H1 (cell line): ENCODE measurements around the gene SLC22A23. TPM values are rescaled to one million over a fixed set of nuclear protein-coding genes. Genes with fewer than 3 reads are reported as not detected.
A peak's percentile ranks its signal among the peaks of the same experiment; 100 is the strongest.

Experiments used
- BACH1 ChIP-seq: IDR thresholded peaks from 2 replicates; pipeline ENCODE4 v1.6.1; 2012; ENCODE audit warnings: low read length, improper control_type of control experiment
- BCL11A ChIP-seq, 2 experiments: IDR thresholded peaks; one replicate each; pipeline ENCODE4 v1.6.1; 2011; ENCODE audit warnings: low read depth in 2 of 2, low read length in 2 of 2, mild to moderate bottlenecking in 2 of 2
- HDAC2 ChIP-seq, 2 experiments: fragments of 300-600 bp in 1 of 2; sonication (generic) in 1 of 2; IDR thresholded peaks; 2 replicates each; pipeline ENCODE4 v1.6.1; 2011 to 2012; ENCODE audit warnings: low read depth in 2 of 2, low read length in 2 of 2, mild to moderate bottlenecking in 2 of 2, moderate library complexity in 2 of 2, borderline replicate concordance in 1 of 2, inconsistent platforms in 1 of 2
- MAFK ChIP-seq: IDR thresholded peaks from 2 replicates; pipeline ENCODE4 v1.6.1; 2012; ENCODE audit warnings: low read depth, mild to moderate bottlenecking, improper control_type of control experiment, low read length
- PHF8 ChIP-seq: fragments of 200-600 bp; sonication (generic); conservative IDR thresholded peaks from 2 replicates; pipeline ENCODE4 v1.7.1; 2012; ENCODE audit warnings: low read depth, mild to moderate bottlenecking, inconsistent platforms, low read length, moderate library complexity
- POLR2AphosphoS5 ChIP-seq: IDR thresholded peaks from 2 replicates; pipeline ENCODE4 v1.6.1; 2011; ENCODE audit warnings: low read depth, low read length
- RAD21 ChIP-seq, 2 experiments: IDR thresholded peaks in 1 of 2; conservative IDR thresholded peaks in 1 of 2; 2 replicates each; pipeline ENCODE4 v1.6.1; 2011; ENCODE audit warnings: low read depth in 2 of 2, low read length in 2 of 2, improper control_type of control experiment in 1 of 2, inconsistent platforms in 1 of 2, mild to moderate bottlenecking in 1 of 2, moderate library complexity in 1 of 2
- RBBP5 ChIP-seq: IDR thresholded peaks from 2 replicates; pipeline ENCODE4 v1.7.1; 2012; ENCODE audit warnings: low read depth, mild to moderate bottlenecking, inconsistent platforms, low read length, moderate library complexity, borderline replicate concordance
- RNF2 ChIP-seq: fragments of 200-900, 300-1000 bp; sonication (generic); IDR thresholded peaks from 2 replicates; pipeline ENCODE4 v1.7.1; 2016; ENCODE audit warnings: borderline replicate concordance, low read depth, mild to moderate bottlenecking, antibody characterized with exemption, low read length; ENCODE audit not compliant: poor library complexity, severe bottlenecking; ENCODE audit errors: missing control alignments
- SUZ12 ChIP-seq: fragments of 200-600 bp; sonication (generic); IDR thresholded peaks from 2 replicates; pipeline ENCODE4 v1.6.1; 2012; ENCODE audit warnings: mild to moderate bottlenecking, inconsistent platforms, low read length, moderate library complexity, mixed read lengths
- TAF7 ChIP-seq: optimal IDR thresholded peaks from 2 replicates; pipeline ENCODE3; 2011; ENCODE audit warnings: low read depth, mild to moderate bottlenecking, inconsistent platforms, low read length, moderate library complexity, borderline replicate concordance
- polyA plus RNA-seq, 7 experiments: library from polyadenylated mRNA; depleted of rRNA in 3 of 7; stranded (reverse) in 5 of 7; unstranded in 2 of 7; fragments of >200 nt in 5 of 7; fragments of 200-250 nt in 2 of 7; gene quantifications; 1 replicate in 5 of 7; 2 replicates in 1 of 7; 4 replicates in 1 of 7; pipeline versions ENCODE4 v1.2.1 to v1.2.3, GENCODE V29; 2011 to 2013; ENCODE audit warnings: missing spikeins in 2 of 7, mixed read lengths in 2 of 7
- total RNA-seq: library from RNA; stranded (reverse); fragmentation: NEBNext Ultra II Directional; extraction: Animal tissue kit (Norgen Biotek cat#: 25700); gene quantifications from 2 replicates; pipeline ENCODE4 v1.2.1, GENCODE V29; 2021
- TF ChIP-seq, protein P1 (sequence below): IDR thresholded peaks from 2 replicates; pipeline ENCODE4 v1.6.1; 2012; ENCODE audit warnings: inconsistent platforms
- TF ChIP-seq, protein P2 (sequence below), 3 experiments: IDR thresholded peaks; 1 replicate in 2 of 3; 2 replicates in 1 of 3; pipeline versions ENCODE4 v1.5.1 to v1.6.1; 2011; ENCODE audit warnings: low read length in 3 of 3, mild to moderate bottlenecking in 3 of 3, inconsistent platforms in 2 of 3, low read depth in 1 of 3, moderate library complexity in 1 of 3; ENCODE audit not compliant: insufficient read depth in 1 of 3; ENCODE audit errors: control extremely low read depth in 1 of 3

Gene SLC22A23
- total and polyA plus RNA-seq, 2 of the 8 experiments (the other 6 are each of a cell fraction or from before 2014, with no cell fraction given): 9.9 to 38.4 TPM

DNA sequence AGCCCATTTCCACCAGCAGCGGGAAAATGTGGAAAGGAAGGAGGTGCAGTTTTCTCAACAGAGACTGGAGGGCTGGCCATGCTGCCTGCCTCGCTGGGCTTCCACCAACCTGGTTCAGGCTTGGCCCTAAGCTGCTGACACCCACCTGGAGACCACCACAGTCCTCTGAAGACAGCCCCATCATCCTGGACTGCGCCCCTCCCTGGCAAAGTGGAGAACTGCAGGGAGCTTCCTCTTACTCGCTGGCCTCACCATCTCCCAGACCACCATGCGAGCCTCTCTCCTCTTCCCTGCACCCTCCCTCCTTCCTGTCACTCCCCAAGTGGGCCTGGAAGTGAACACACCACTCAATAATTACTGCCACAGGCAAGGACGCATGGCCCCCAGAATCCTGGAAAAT lies 126.7 kb downstream of the SLC22A23 start (continued):
- TF ChIP-seq BCL11A (IDR thresholded peaks at IDR 0.05; ENCODE audit: low read depth in 2 of 2, low read length in 2 of 2) (no peak), BACH1 (no peak), RAD21 (IDR thresholded peaks at IDR 0.05 in 1 of 2, conservative IDR thresholded peaks at IDR 0.05 in 1 of 2; ENCODE audit: low read depth in 2 of 2, low read length in 2 of 2) (peak; percentile 12 to 41; a peak in 2 of 4 replicates), TAF7 (no peak), PHF8 (no peak), MAFK (no peak), RNF2 (no peak), POLR2AphosphoS5 (no peak), HDAC2 (IDR thresholded peaks at IDR 0.05; ENCODE audit: borderline replicate concordance in 1 of 2, low read depth in 2 of 2, low read length in 2 of 2) (no peak), SUZ12 (no peak), RBBP5 (no peak)
- TF ChIP-seq, protein P1, sequence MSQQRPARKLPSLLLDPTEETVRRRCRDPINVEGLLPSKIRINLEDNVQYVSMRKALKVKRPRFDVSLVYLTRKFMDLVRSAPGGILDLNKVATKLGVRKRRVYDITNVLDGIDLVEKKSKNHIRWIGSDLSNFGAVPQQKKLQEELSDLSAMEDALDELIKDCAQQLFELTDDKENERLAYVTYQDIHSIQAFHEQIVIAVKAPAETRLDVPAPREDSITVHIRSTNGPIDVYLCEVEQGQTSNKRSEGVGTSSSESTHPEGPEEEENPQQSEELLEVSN: no peak
- TF ChIP-seq, protein P2, sequence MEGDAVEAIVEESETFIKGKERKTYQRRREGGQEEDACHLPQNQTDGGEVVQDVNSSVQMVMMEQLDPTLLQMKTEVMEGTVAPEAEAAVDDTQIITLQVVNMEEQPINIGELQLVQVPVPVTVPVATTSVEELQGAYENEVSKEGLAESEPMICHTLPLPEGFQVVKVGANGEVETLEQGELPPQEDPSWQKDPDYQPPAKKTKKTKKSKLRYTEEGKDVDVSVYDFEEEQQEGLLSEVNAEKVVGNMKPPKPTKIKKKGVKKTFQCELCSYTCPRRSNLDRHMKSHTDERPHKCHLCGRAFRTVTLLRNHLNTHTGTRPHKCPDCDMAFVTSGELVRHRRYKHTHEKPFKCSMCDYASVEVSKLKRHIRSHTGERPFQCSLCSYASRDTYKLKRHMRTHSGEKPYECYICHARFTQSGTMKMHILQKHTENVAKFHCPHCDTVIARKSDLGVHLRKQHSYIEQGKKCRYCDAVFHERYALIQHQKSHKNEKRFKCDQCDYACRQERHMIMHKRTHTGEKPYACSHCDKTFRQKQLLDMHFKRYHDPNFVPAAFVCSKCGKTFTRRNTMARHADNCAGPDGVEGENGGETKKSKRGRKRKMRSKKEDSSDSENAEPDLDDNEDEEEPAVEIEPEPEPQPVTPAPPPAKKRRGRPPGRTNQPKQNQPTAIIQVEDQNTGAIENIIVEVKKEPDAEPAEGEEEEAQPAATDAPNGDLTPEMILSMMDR (IDR thresholded peaks at IDR 0.05; ENCODE audit: control extremely low read depth in 1 of 3, insufficient read depth in 1 of 3, low read depth in 1 of 3, low read length in 3 of 3): peak; percentile 41 to 78 (median 77); a peak in 3 of 4 replicates
- TF ChIP-seq, all 59 proteins: peak for 4
